ENCODE data around the gene E2F1. TPM values are rescaled to one million over a fixed set of nuclear protein-coding genes. Genes with fewer than 3 reads are reported as not detected.
A peak's percentile ranks its signal among the peaks of the same experiment; 100 is the strongest.

E2F1 gene
- total RNA-seq, 4 donors from 2014 or later: 2.1 to 4.8 (median 3.1) TPM

DNA sequence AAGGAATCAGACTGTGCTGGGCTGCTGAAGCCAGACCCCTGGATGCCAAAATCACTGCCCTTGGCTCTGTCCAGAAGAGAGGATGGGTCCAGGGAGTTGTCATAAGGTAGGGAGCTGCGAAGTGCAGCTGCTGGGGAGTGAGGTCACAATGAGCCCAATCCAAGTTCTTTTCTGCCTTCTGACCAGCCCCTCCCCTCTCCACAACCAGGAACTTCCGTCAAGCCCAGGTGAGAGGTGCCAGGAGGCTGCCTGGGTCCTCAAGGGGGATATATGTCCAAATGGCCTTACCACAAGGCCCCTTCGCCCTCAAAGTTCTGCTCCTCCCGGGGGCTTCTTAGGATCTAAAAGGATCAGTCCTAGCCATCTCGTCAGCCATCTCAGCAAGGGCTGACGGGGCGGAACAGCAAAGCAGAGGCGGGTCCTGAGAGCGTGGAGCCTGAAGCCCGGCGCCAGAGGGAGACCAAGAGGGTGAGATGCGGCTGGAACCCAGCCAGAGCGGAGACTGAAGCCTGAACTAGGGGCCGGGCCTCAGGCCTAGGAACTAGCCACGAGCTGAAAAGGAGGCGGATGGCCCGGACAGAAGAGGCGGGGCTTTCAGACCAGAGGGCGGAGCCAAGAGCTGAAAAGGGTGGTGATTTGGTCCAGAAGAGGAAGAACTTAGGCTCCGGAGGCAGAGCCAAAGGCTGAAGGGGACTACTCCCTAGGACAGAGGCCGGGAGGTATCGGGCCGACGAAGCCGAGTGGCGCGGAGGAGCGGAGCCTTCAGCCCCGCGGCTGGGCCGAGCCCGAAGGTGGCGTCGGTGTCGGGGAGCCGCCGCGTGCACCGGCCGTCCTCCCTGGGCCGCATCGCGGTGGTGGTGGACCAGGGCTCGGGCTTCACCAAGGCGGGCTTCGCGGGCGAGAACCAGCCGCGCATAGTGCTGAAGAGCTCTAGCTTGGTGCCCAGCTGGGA lies 19.6 kb downstream of the E2F1 start, which contains the start of gene ACTL10:
Gene ACTL10 (plus strand): TSS at position 651 of the 952 bp plus-strand sequence. CDS start 555 bp downstream, outside the sequence.
- intact Hi-C loops (cut with DNase I): loop anchor here (5.0 kb wide), 1 partner anchor 209 kb away; no protein-coding TSS in a partner anchor
- peak within 1 kb of the TSS; percentile 86 to 93 (median 90) for H3K27ac ChIP-seq
- H3K4me3 ChIP-seq: peak within 1 kb of the TSS; percentile 49 to 72 (median 58)
- H3K4me1 ChIP-seq: peaks cover 31 to 74% (median 41%) of the 10 kb centered on the region in 3 donors
- no peaks in the 10 kb centered on the region for H3K9me3 ChIP-seq
- H3K36me3 ChIP-seq: peaks cover 0 to 28% (median 0%) of the 10 kb centered on the region in 3 donors
- peak; percentile 80 for DNase-seq
- no peaks in the 10 kb centered on the region for H3K27me3 ChIP-seq
- peak in 3 of 4 donors; percentile 58 to 90 (median 60) for TF ChIP-seq POLR2A (IDR thresholded peaks at IDR 0.05)
- TF ChIP-seq, protein P1, sequence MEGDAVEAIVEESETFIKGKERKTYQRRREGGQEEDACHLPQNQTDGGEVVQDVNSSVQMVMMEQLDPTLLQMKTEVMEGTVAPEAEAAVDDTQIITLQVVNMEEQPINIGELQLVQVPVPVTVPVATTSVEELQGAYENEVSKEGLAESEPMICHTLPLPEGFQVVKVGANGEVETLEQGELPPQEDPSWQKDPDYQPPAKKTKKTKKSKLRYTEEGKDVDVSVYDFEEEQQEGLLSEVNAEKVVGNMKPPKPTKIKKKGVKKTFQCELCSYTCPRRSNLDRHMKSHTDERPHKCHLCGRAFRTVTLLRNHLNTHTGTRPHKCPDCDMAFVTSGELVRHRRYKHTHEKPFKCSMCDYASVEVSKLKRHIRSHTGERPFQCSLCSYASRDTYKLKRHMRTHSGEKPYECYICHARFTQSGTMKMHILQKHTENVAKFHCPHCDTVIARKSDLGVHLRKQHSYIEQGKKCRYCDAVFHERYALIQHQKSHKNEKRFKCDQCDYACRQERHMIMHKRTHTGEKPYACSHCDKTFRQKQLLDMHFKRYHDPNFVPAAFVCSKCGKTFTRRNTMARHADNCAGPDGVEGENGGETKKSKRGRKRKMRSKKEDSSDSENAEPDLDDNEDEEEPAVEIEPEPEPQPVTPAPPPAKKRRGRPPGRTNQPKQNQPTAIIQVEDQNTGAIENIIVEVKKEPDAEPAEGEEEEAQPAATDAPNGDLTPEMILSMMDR (IDR thresholded peaks at IDR 0.05): peak in 2 of 6 experiments; percentile 20 to 26
- 3 to 6% methylated on average over 10 to 13 of the region's 50 CpGs for WGBS, 2 donors

DNA sequence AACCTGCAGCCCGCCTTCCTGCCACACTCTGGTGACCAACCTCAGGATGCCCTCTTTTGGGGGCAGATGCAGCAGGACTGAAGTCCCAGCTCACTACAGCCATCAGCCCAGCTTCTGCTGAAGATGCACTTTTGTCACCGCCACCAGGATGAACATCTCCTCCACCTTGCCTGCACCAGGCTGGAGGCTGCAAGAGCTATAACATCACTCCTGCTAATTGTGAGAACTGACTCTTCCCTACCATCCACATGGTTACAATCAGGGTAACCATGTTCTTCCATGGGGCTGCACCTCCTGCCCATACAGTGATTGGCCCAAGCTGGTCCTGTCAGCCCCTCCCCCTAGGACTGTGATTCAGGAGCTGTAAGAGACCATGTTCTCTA lies 21.4 kb downstream of the E2F1 start:
- Histone ChIP-seq H3K9me3 (no peaks in the 10 kb centered on the region), H3K36me3 (peaks cover 2 to 19% (median 2%) of the 10 kb centered on the region in 3 donors), H3K27me3 (no peaks in the 10 kb centered on the region), H3K4me3 (no peak overlapping the region), H3K27ac (peak overlapping the region in 2 of 4 donors; percentile 90 to 95), H3K4me1 (peaks cover 31 to 63% (median 41%) of the 10 kb centered on the region in 3 donors)
- DNase-seq: no peak
- TF ChIP-seq, protein P1 (IDR thresholded peaks at IDR 0.05): no peak
- TF ChIP-seq POLR2A (IDR thresholded peaks at IDR 0.05): no peak
- 94 to 100% methylated on average over 2 of the region's 2 CpGs for WGBS, 2 donors
- intact Hi-C loops (cut with DNase I): loop anchor here (5.0 kb wide), 1 partner anchor 207 kb away; no protein-coding TSS in a partner anchor

DNA sequence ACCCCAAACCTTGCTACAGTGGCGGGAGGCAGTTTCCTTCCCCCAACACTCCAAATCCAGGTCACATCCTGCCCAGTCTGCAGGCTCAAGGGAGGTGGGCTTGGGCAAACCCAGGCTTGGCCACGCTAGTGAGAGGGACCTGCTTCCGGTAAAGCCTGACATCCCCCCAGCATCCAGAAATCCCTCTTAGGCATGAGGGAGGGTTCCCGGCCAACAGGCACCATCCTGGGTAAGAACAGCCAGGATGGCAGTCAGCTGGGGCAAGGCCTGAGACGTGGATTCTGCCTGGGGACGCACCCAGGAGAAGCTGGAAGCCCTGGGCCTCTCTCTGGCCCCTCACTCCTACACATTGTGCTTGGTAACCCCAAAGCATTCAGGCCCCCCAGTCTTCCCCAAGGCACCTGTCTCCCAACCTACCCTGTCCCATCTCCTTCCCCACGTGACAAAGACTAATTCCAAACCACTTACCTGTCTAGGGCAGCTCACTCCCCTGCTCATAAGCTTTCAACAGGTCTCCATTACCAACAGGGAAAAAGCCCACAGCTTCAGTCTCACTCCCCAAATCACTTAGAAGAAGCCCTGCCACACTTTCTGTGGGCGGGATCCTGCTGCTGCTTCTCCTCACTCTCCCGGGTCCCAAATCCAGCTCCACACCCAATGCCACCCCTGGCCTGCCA lies 22.0 kb downstream of the E2F1 start:
- WGBS, 2 donors: 33 to 54% methylated on average over 4 to 6 of the region's 9 CpGs
- Histone ChIP-seq H3K27me3 (no peaks in the 10 kb centered on the region), H3K4me1 (peaks cover 31 to 60% (median 41%) of the 10 kb centered on the region in 3 donors), H3K9me3 (no peaks in the 10 kb centered on the region), H3K4me3 (peak overlapping the region; percentile 51 to 83 (median 66)), H3K27ac (peak overlapping the region; percentile 87 to 95 (median 90)), H3K36me3 (peaks cover 7 to 19% (median 8%) of the 10 kb centered on the region in 3 donors)
- intact Hi-C loops (cut with DNase I): no loop called here
- TF ChIP-seq, protein P1 (IDR thresholded peaks at IDR 0.05): no peak
- TF ChIP-seq POLR2A (IDR thresholded peaks at IDR 0.05): no peak
- no peak for DNase-seq

DNA sequence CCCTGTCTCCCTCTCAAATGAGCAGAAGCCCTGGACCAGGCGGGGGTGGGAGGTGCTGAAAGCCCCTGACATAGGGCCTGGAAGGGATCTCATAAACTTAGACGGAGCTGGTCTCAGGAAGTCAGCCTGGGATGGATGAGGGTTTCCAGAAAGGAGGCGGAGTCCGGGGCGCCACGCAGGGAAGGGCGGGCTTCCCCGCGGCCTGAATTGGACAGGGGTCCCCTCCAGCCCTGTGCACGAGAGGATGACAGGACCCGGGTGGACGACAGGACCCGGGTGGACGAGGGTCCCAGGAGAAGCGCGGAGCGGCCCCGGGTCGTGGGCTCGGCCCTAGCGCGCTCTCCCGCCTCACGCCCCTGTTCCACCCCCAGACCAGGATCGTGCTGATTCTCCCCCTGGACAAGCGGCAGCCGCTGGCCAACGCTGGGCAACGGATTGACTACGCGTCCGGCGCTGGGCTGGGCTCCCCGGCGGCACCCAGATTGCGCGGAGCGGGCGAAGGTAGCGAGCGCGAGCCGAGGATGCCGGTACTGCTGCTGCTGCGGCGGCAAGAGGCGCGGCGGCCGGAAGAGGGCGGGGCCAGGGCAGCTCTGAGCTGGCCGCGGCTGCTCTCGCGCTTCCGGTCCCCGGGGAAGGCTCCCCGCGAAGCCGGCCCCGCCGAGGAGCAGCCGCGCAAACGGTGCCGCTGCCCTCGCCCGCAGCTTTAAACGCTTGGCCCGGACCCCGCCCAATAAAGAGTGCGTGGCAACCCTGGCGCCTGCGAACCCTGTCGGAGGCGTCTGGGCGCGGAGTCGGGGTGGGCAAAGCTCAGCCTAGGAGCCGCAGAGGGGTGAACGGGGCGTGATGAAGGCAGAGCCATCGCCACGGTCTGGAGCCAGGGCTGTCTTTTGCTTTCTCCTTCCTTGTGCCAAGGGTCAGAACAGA lies 22.8 kb downstream of the E2F1 start:
- Histone ChIP-seq H3K4me3 (peak overlapping the region; percentile 51 to 83 (median 66)), H3K36me3 (peaks cover 10 to 21% (median 10%) of the 10 kb centered on the region in 3 donors), H3K27ac (peak overlapping the region; percentile 87 to 95 (median 90)), H3K4me1 (peaks cover 29 to 52% (median 39%) of the 10 kb centered on the region in 3 donors), H3K27me3 (no peaks in the 10 kb centered on the region), H3K9me3 (no peaks in the 10 kb centered on the region)
- intact Hi-C loops (cut with DNase I): no loop called here
- 0% methylated on average over 11 of the region's 84 CpGs; no CpG with 5 or more reads in 1 of the 2 donors for WGBS, 2 donors
- TF ChIP-seq POLR2A (IDR thresholded peaks at IDR 0.05): peak in 3 of 4 donors; percentile 12 to 84 (median 74)
- TF ChIP-seq, protein P1 (IDR thresholded peaks at IDR 0.05): peak in 2 of 6 experiments; percentile 15 to 21
- DNase-seq: no peak

All from esophagus squamous epithelium (tissue), 5 donors.